ENCODE results near the gene ATM.

The ATM gene, protein sequence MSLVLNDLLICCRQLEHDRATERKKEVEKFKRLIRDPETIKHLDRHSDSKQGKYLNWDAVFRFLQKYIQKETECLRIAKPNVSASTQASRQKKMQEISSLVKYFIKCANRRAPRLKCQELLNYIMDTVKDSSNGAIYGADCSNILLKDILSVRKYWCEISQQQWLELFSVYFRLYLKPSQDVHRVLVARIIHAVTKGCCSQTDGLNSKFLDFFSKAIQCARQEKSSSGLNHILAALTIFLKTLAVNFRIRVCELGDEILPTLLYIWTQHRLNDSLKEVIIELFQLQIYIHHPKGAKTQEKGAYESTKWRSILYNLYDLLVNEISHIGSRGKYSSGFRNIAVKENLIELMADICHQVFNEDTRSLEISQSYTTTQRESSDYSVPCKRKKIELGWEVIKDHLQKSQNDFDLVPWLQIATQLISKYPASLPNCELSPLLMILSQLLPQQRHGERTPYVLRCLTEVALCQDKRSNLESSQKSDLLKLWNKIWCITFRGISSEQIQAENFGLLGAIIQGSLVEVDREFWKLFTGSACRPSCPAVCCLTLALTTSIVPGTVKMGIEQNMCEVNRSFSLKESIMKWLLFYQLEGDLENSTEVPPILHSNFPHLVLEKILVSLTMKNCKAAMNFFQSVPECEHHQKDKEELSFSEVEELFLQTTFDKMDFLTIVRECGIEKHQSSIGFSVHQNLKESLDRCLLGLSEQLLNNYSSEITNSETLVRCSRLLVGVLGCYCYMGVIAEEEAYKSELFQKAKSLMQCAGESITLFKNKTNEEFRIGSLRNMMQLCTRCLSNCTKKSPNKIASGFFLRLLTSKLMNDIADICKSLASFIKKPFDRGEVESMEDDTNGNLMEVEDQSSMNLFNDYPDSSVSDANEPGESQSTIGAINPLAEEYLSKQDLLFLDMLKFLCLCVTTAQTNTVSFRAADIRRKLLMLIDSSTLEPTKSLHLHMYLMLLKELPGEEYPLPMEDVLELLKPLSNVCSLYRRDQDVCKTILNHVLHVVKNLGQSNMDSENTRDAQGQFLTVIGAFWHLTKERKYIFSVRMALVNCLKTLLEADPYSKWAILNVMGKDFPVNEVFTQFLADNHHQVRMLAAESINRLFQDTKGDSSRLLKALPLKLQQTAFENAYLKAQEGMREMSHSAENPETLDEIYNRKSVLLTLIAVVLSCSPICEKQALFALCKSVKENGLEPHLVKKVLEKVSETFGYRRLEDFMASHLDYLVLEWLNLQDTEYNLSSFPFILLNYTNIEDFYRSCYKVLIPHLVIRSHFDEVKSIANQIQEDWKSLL (N-terminal part only)

DNA sequence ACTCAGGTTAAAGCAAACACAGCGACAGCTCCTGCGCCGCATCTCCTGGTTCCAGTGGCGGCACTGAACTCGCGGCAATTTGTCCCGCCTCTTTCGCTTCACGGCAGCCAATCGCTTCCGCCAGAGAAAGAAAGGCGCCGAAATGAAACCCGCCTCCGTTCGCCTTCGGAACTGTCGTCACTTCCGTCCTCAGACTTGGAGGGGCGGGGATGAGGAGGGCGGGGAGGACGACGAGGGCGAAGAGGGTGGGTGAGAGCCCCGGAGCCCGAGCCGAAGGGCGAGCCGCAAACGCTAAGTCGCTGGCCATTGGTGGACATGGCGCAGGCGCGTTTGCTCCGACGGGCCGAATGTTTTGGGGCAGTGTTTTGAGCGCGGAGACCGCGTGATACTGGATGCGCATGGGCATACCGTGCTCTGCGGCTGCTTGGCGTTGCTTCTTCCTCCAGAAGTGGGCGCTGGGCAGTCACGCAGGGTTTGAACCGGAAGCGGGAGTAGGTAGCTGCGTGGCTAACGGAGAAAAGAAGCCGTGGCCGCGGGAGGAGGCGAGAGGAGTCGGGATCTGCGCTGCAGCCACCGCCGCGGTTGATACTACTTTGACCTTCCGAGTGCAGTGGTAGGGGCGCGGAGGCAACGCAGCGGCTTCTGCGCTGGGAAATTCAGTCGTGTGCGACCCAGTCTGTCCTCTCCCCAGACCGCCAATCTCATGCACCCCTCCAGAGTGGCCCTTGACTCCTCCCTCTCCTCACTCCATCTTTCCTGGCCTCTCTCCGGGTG, at the start of gene ATM, which contains the start of gene NPAT:
TSS of gene ATM (plus strand) at position 494 of the 774 bp plus-strand sequence. CDS start 4,558 bp downstream, outside the sequence.
TSS of gene NPAT (minus strand) at position 65 of the 774 bp plus-strand sequence. CDS start 102 bp downstream, outside the sequence.
- FAIRE-seq (peak; percentile 97), DNase-seq (ENCODE audit: insufficient read length, low spot score) (peak; percentile 55)
- TF ChIP-seq POLR2A (IDR thresholded peaks at IDR 0.05; ENCODE audit: low read depth, low read length), result peak; percentile 79

GRCh38 chr11:108177570-108177969, 45.3 kb upstream of the ATM start:
- FAIRE-seq, result no peak
- TF ChIP-seq POLR2A (IDR thresholded peaks at IDR 0.05; ENCODE audit: low read depth, low read length), result no peak
- DNase-seq (ENCODE audit: insufficient read length, low spot score), result no peak

GRCh38 chr11:108193725-108194124, 29.1 kb upstream of the ATM start:
- no peak for TF ChIP-seq POLR2A (IDR thresholded peaks at IDR 0.05; ENCODE audit: low read depth, low read length)
- no peak for FAIRE-seq
- no peak for DNase-seq (ENCODE audit: insufficient read length, low spot score)

GRCh38 chr11:108196901-108197300, 26.0 kb upstream of the ATM start:
- TF ChIP-seq POLR2A (IDR thresholded peaks at IDR 0.05; ENCODE audit: low read depth, low read length), result no peak
- DNase-seq (ENCODE audit: insufficient read length, low spot score) (no peak), FAIRE-seq (no peak)

- FAIRE-seq, result no peak
- no peak for DNase-seq (ENCODE audit: insufficient read length, low spot score)
- TF ChIP-seq POLR2A (IDR thresholded peaks at IDR 0.05; ENCODE audit: low read depth, low read length), result no peak
Observed at GRCh38 chr11:108197351-108197750, 25.5 kb upstream of the ATM start.

- TF ChIP-seq POLR2A (IDR thresholded peaks at IDR 0.05; ENCODE audit: low read depth, low read length), result no peak
- no peak for FAIRE-seq
- DNase-seq (ENCODE audit: insufficient read length, low spot score), result no peak
Observed at GRCh38 chr11:108198833-108199232, 24.0 kb upstream of the ATM start.

- no peak for FAIRE-seq
- no peak for TF ChIP-seq POLR2A (IDR thresholded peaks at IDR 0.05; ENCODE audit: low read depth, low read length)
- no peak for DNase-seq (ENCODE audit: insufficient read length, low spot score)
Observed at GRCh38 chr11:108199446-108200321, 23.2 kb upstream of the ATM start.

DNA sequence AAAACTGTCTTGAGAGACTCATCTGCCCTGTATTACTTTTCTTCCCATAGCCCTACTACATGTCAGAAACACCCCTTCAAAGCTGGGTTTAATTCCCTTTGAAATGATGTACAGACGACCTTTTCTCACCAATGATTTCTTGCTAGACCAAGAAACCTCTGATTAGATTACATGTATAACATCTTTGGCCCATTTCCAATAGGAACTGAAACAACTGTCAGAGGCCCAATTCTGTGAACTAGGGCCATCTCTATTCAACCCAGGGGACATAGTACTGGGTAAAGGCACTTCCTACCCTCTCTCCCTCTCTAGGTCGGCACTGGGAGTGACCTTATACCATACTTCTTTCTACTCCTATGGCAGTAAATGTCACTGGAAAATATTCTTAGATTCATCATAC, 19.8 kb upstream of the ATM start:
- DNase-seq (ENCODE audit: insufficient read length, low spot score) (no peak), FAIRE-seq (no peak)
- TF ChIP-seq POLR2A (IDR thresholded peaks at IDR 0.05; ENCODE audit: low read depth, low read length), result no peak

DNA sequence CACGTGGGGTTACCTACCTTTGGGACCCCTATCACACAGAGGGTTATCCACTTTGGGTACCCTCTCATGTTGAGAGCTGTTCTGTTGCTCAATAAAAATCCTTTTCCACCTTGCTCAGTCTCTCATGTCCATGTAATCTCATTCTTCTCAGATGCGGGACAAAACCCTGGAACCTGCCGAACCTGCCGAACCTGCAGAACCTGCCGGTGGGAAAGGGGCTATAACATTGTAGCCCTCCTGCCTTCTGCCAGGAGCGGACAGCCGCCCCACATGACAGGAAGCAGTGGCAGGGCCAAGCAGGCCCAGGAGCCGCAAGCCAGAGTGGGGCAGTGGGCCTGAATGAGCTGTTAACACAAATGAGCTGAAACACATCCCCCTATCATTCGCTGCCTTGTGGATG, 18.5 kb upstream of the ATM start:
- DNase-seq (ENCODE audit: insufficient read length, low spot score) (no peak), FAIRE-seq (no peak)
- TF ChIP-seq POLR2A (IDR thresholded peaks at IDR 0.05; ENCODE audit: low read depth, low read length), result no peak

DNA sequence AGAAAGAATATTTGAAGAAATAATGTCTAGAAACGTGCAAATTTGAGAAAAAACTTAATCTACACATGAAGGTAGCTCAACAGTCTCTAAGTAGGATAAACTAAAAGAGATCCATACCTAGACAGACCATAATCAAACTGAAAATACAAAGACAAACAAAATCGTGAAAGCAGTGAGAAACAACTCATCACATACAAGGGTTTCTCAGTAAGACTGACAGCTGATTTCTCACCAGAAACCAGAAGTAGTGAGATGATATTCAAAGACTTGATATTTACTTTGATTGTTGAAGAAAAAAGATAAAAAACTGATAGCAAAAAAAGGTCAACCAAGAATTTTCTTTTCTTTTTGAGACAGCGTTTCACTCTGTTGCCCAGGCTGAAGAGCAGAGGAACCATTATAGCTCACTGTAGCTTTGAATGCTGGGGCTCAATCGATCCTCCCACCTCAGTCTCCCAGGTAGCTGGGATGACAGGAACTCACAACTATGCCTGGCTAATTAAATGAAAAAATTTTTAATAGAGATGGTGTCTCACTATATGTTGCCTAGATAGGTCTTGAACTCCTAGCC, 17.9 kb upstream of the ATM start:
- TF ChIP-seq POLR2A (IDR thresholded peaks at IDR 0.05; ENCODE audit: low read depth, low read length), result no peak
- DNase-seq (ENCODE audit: insufficient read length, low spot score) (no peak), FAIRE-seq (no peak)

- DNase-seq (ENCODE audit: insufficient read length, low spot score), result no peak
- no peak for FAIRE-seq
- TF ChIP-seq POLR2A (IDR thresholded peaks at IDR 0.05; ENCODE audit: low read depth, low read length), result no peak
Observed at GRCh38 chr11:108206171-108206570, 16.7 kb upstream of the ATM start.

Measured in H54 (cell line).